GM18909 (cell line): ENCODE measurements around the gene ACY1.
A peak's percentile ranks its signal among the peaks of the same experiment; 100 is the strongest.

Experiments
- ATAC-seq: cut with Tn5 transposase; IDR thresholded peaks from one replicate; pipeline ENCODE4 v1.9.1; 2021; ENCODE audit warnings: mild to moderate bottlenecking; ENCODE audit not compliant: unreplicated experiment, poor library complexity

The ACY1 gene

GRCh38 chr3:51982838-51983577 lies at the start of gene ACY1:
Gene ACY1 (plus strand): TSS chr3:51983535. CDS start chr3:51984065, 530 bp downstream.
- peak; percentile 75 for ATAC-seq

- ATAC-seq = no peak
Measured at GRCh38 chr3:51934139-51934850, 49.0 kb upstream of the ACY1 start.

- no peak for ATAC-seq
Measured at GRCh38 chr3:51934991-51935885, 48.1 kb upstream of the ACY1 start.

- no peak for ATAC-seq
Measured at GRCh38 chr3:51935886-51936755, 47.2 kb upstream of the ACY1 start.

- ATAC-seq = no peak
Measured at GRCh38 chr3:51937014-51937413, 46.3 kb upstream of the ACY1 start.

GRCh38 chr3:51937611-51938450 lies 45.5 kb upstream of the ACY1 start:
- no peak for ATAC-seq

GRCh38 chr3:51938780-51939425 lies 44.4 kb upstream of the ACY1 start:
- ATAC-seq = no peak

- no peak for ATAC-seq
Measured at GRCh38 chr3:51940648-51941462, 42.5 kb upstream of the ACY1 start.

GRCh38 chr3:51941463-51941797 lies 41.9 kb upstream of the ACY1 start:
- no peak for ATAC-seq

- ATAC-seq = peak; percentile 93
Measured at GRCh38 chr3:51941798-51942602, 41.3 kb upstream of the ACY1 start, which contains the start of the genes PARP3 and RRP9. Gene PARP3 (plus strand): TSS chr3:51942363. CDS start chr3:51943356, 993 bp downstream. Gene RRP9 (minus strand): TSS chr3:51941904. CDS start chr3:51941867, 37 bp downstream.

GRCh38 chr3:51942603-51943450 lies 40.5 kb upstream of the ACY1 start:
- ATAC-seq = no peak

- no peak for ATAC-seq
Measured at GRCh38 chr3:51943451-51944391, 39.6 kb upstream of the ACY1 start.

- no peak for ATAC-seq
Measured at GRCh38 chr3:51944451-51945021, 38.8 kb upstream of the ACY1 start.

- no peak for ATAC-seq
Measured at GRCh38 chr3:51945031-51945840, 38.1 kb upstream of the ACY1 start.
